RWPE2 (cell line): ENCODE results near the gene PPP6R3.
A peak's percentile ranks its signal among the peaks of the same experiment; 100 is the strongest.
"Not testable (repeated sequence)": the region's sequence is repeated elsewhere in the genome, so short reads cannot be mapped to it uniquely, and the experiment has no call there.

ENCODE experiments used
- ATAC-seq: fragments of 200-7000 bp; cut with Tn5 transposase; 3 replicates; pipeline ENCODE4 v1.9.1; 2021; ENCODE audit warnings: low read depth
- DNase-seq: peaks from one replicate; pipeline ENCODE4 v3.0.0-alpha.2; 2020; ENCODE audit warnings: low spot score
- H3K27ac ChIP-seq: fragments of 450-650 bp; 2 replicates; pipeline ENCODE4 v1.5.1; 2017; ENCODE audit warnings: mild to moderate bottlenecking; ENCODE audit not compliant: poor library complexity, severe bottlenecking
- H3K27me3 ChIP-seq: fragments of 250-450 bp; sonication (Bioruptor Pico); 2 replicates; pipeline ENCODE4 v1.5.1; 2021; ENCODE audit warnings: mild to moderate bottlenecking, moderate library complexity; ENCODE audit not compliant: insufficient read depth, poor library complexity, severe bottlenecking
- H3K36me3 ChIP-seq: fragments of 250-450 bp; sonication (Bioruptor Pico); 2 replicates; pipeline ENCODE4 v1.5.1; 2020; ENCODE audit warnings: low read depth, mild to moderate bottlenecking, moderate library complexity
- H3K4me1 ChIP-seq: fragments of 250-450 bp; sonication (Bioruptor Pico); 2 replicates; pipeline ENCODE4 v1.5.1; 2021; ENCODE audit warnings: mild to moderate bottlenecking, moderate library complexity; ENCODE audit not compliant: insufficient read depth, poor library complexity, severe bottlenecking
- H3K4me3 ChIP-seq: fragments of 250-450 bp; sonication (Bioruptor Pico); 2 replicates; pipeline ENCODE4 v1.5.1; 2021; ENCODE audit warnings: mild to moderate bottlenecking, moderate library complexity; ENCODE audit not compliant: severe bottlenecking
- H3K9me3 ChIP-seq: fragments of 250-450 bp; sonication (Bioruptor Pico); 2 replicates; pipeline ENCODE4 v1.5.1; 2021; ENCODE audit warnings: mild to moderate bottlenecking, moderate library complexity; ENCODE audit not compliant: severe bottlenecking
- CTCF ChIP-seq: fragments of 450-650 bp; IDR thresholded peaks from one replicate; pipeline ENCODE4 v1.5.1; 2017; ENCODE audit warnings: mild to moderate bottlenecking, moderate library complexity; ENCODE audit not compliant: poor library complexity, severe bottlenecking

Gene PPP6R3

GRCh38 chr11:68610452-68611116 is 150.0 kb downstream of the PPP6R3 start:
- Histone ChIP-seq H3K36me3 (peaks cover 93% of the 10 kb centered on the region), H3K4me3 (no peak overlapping the region), H3K27me3 (no peaks in the 10 kb centered on the region), H3K4me1 (no peaks in the 10 kb centered on the region), H3K9me3 (no peaks in the 10 kb centered on the region), H3K27ac (no peak overlapping the region)
- DNase-seq (no peak), ATAC-seq (no peak)
- peak; percentile 12 for TF ChIP-seq CTCF

GRCh38 chr11:68615657-68616056 is 155.1 kb downstream of the PPP6R3 start:
- no peak for DNase-seq
- peaks cover 5% of the 10 kb centered on the region for H3K27me3 ChIP-seq
- ATAC-seq = no peak
- TF ChIP-seq CTCF = no peak
- H3K9me3 ChIP-seq = no peaks in the 10 kb centered on the region
- no peak overlapping the region for H3K4me3 ChIP-seq
- H3K36me3 ChIP-seq = peaks cover 46% of the 10 kb centered on the region
- no peaks in the 10 kb centered on the region for H3K4me1 ChIP-seq
- H3K27ac ChIP-seq = no peak overlapping the region

GRCh38 chr11:68617925-68618809 is 157.6 kb downstream of the PPP6R3 start:
- Histone ChIP-seq H3K27me3 (peaks cover 5% of the 10 kb centered on the region), H3K9me3 (no peaks in the 10 kb centered on the region), H3K4me3 (no peak overlapping the region), H3K36me3 (peaks cover 22% of the 10 kb centered on the region), H3K4me1 (no peaks in the 10 kb centered on the region), H3K27ac (no peak overlapping the region)
- ATAC-seq (no peak; the same call in 2 of the 3 replicates), DNase-seq (no peak)
- no peak for TF ChIP-seq CTCF

- DNase-seq = no peak
- Histone ChIP-seq H3K27ac (no peak overlapping the region), H3K36me3 (no peaks in the 10 kb centered on the region), H3K4me1 (no peaks in the 10 kb centered on the region), H3K9me3 (peaks cover 2% of the 10 kb centered on the region), H3K27me3 (peaks cover 5% of the 10 kb centered on the region), H3K4me3 (no peak overlapping the region)
- no peak for TF ChIP-seq CTCF
- no peak for ATAC-seq
These were observed 161.3 kb downstream of the PPP6R3 start for GRCh38 chr11:68621826-68622225.

GRCh38 chr11:68623706-68624105 is 163.2 kb downstream of the PPP6R3 start:
- H3K36me3 ChIP-seq, H3K9me3 ChIP-seq, H3K27me3 ChIP-seq, ATAC-seq, DNase-seq, H3K4me1 ChIP-seq, H3K4me3 ChIP-seq, H3K27ac ChIP-seq: not testable (repeated sequence)

- ATAC-seq, H3K4me1 ChIP-seq, H3K9me3 ChIP-seq, H3K27me3 ChIP-seq, H3K27ac ChIP-seq, DNase-seq, H3K36me3 ChIP-seq, H3K4me3 ChIP-seq: not testable (repeated sequence)
These were observed 164.5 kb downstream of the PPP6R3 start for GRCh38 chr11:68625069-68625468.

- not testable (repeated sequence) for H3K27me3 ChIP-seq, H3K27ac ChIP-seq, H3K9me3 ChIP-seq, H3K4me1 ChIP-seq, DNase-seq, H3K4me3 ChIP-seq, H3K36me3 ChIP-seq, ATAC-seq
These were observed 165.7 kb downstream of the PPP6R3 start for GRCh38 chr11:68626236-68626635.

- H3K36me3 ChIP-seq, H3K9me3 ChIP-seq, H3K27ac ChIP-seq, H3K27me3 ChIP-seq, H3K4me3 ChIP-seq, ATAC-seq, DNase-seq, H3K4me1 ChIP-seq: not testable (repeated sequence)
These were observed 168.3 kb downstream of the PPP6R3 start for GRCh38 chr11:68628837-68629236.
